ENCODE data around the gene DLG4. TPM values are rescaled to one million over a fixed set of nuclear protein-coding genes. Genes with fewer than 3 reads are reported as not detected.
"Not testable (repeated sequence)": the region's sequence is repeated elsewhere in the genome, so short reads cannot be mapped to it uniquely, and the experiment has no call there.

DLG4 gene
- total RNA-seq, 1 experiment from 2014 or later = 4.4 TPM

DNA sequence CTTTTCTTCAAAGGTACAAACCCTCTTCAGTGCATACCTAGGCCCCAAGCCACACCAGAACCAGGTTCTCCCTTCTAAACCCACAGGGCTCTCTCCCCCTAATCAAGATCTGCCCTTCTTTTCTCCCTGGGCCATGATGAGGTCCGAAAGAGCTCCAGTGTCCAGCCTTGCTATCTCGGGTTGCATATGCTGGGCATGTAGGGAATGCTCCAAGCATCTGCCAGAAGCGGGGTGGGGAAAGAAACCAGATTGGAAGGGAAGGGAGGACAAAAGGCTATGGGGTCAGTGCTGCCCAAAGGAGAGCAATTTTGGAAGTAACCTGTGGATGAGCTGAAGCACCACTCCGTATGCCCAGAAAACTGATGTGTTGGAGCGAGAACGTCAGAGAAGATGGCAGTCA is 29.6 kb upstream of the DLG4 start:
- no peak for DNase-seq (ENCODE audit: low read depth)

DNA sequence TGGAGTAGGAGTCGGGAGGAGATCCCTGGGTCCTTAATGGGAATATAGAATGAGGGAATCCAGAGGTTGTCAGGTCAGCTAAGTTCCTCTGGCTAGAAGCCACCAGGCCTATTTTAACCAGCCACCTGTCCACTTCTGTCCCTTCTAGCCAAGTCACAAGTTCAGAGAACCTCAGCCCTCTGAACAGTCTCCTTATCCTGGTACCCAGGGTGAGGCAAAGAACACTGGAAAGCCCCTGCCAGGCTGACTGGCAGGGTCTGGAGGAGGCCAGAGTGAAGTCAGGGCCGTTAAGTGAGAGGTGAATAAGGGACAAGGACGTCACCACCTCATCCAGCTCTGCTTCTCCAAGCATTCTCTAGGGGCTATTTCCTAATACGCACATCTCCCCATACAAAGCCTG is 29.2 kb upstream of the DLG4 start:
- DNase-seq (ENCODE audit: low read depth) = no peak

DNA sequence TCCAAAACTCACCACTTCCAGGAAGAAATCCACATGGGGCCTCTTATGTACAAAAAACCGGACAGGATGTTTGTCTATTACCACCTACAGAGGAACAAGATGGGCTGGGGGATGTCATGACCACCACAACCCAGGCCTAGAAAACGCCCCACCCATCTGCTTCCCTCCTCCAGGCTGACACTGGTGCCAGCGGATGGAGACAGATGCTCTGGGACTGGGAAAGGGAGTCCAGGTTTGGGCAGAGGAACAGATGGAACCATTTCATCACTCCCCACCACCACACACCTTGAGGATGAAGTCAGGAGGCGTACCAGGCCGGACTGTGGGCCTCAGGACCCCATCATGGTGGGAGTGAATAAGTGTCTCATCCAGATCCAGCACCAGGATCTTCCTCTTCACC is 27.1 kb upstream of the DLG4 start:
- no peak for DNase-seq (ENCODE audit: low read depth)

DNA sequence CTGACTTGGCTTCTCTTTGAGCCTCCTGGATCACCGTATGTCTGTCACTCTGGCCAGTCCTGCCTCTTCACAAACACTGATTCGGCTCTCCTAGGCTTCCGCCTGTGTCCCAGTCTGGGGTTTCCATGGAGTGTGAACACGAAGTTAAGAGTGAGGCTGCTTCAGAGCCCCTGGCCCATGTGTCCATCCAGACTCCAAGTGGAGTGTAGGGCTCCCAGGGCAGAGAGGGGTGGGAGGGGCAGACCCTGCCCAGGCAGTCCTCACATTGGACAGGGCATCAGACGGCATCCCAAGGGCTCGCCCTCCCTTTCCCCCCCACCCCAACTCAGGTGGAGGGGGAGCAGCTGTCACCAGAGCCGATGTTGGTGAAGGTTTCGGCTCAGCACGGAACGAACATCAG is 24.2 kb upstream of the DLG4 start:
- not testable (repeated sequence) for DNase-seq (ENCODE audit: low read depth)

DNA sequence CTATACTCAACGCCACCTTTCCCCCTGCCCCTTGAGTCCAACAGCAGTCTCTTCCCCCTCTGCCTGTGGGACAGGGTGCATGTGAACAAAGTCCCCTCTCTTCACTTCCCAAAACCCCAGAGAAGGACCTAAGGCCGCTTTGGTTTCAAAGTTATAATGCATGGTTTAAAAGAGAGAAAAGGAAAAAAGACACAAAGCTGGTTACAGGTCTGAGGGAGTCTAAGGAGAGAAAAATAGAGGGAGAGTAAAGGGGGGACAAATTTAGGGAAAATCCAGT is 23.8 kb upstream of the DLG4 start:
- DNase-seq (ENCODE audit: low read depth) = no peak

DNA sequence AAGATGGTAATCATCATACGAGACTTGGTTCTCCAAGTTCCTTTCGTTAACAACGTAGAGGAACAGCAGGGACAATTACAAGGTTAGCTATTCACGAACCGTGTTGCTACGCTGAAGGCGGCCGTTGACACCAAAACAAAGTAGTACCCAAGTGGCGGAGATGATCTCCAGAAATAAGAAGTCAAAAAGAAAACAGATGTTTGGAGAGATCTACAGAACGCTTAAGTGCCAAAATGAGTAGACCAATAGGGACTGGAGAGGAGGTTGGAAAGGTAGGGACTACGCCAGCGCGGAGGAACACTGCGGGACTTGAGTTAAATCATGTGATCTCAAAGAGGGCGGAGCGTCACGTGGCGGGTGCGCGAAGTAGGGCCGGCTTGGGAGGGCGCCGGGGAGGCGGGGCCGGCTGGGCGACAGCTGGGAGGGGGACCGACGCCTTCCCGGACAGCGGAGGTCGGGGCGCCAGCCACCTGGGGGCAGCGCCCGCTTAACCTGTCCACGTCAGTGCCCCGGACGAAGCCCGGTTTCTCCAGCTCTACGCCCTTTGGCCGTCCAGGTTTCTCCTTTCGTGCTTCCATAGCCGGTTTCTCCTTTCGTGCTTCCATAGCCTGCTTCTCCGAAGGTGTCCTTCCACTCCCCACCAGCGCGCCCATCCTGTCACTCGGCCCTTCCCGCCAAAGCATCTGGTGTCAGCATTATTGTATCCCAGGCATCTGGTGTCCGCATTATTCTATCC is 23.2 kb upstream of the DLG4 start:
- peak; percentile 96 for DNase-seq (ENCODE audit: low read depth)

DNA sequence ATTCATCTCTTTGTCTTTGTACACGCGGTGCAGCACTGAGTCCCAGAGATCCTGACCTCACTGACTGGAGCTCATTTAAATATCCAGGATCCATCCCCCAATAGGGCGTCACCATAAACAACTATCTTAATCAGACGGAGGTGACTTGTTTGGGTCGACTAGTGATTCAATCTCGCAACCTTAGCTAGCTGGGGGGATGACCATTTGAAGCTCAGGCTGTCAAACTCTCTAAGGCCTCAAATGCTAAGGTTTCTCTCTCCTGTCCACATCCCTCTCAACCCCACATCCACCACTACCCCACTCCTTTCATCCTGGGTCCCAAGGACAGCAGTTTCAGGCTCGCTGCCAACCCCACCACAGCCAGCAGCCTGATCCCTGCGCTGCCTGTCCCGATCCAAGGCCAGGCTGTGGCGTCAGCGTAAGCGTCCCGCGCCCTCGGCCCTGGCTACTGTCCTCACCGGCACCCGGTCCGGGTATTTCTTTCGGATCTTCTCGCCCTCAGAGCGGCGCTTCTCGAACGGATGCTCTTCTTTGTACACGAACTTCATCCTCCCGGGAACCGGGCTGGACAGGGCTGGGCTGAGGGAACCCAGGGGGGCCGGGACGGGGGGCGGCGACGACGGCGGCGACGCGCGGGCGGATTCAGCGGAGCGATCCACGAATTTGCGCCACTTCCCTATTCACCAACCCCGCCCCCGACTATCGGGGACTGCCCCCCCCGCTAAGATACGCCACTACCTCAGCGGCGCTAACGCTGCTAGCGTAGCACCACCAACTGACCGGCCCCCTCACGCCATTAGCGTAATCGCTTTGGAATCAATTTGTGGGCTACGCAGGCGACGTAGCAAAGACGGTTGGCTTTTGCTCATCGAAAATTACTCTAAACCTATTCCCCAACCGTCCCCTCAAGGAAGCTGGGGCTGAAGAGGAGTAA is 22.4 kb upstream of the DLG4 start, which contains the start of gene GABARAP:
Gene GABARAP, minus strand, starts transcription at position 667 of the 934 bp plus-strand sequence. Its CDS starts 119 bp downstream, at position 548.
- peak; percentile 92 for DNase-seq (ENCODE audit: low read depth)

DNA sequence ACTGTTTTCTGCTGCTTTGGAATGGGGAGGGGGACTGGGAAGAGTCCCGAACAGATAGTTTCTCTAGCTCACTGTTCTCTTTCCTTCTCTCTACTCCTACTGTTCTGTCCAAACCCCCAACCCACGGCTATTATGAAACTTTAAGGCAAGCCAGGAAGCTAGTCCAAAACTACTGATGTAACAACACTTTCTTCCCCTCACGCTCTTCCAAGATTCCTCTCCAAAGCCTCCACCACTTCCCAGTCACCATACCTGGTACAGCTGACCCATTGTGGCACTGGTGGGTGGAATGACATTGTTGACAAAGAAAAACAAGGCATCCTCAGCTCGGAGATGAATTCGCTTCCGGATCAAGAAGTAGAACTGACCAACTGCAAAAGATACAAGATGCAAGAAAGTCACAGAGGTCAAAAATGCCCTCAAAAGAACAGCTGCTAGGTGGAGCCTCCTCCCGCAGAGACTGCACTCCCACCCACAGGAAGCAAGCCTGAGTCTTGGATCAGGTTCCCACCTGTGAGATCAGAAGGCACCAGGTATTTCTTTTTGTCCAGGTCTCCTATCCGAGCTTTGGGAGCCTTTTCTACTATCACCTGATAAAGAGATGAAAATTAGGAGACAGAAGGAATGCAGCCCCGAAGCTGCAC is 21.6 kb upstream of the DLG4 start:
- no peak for DNase-seq (ENCODE audit: low read depth)

DNA sequence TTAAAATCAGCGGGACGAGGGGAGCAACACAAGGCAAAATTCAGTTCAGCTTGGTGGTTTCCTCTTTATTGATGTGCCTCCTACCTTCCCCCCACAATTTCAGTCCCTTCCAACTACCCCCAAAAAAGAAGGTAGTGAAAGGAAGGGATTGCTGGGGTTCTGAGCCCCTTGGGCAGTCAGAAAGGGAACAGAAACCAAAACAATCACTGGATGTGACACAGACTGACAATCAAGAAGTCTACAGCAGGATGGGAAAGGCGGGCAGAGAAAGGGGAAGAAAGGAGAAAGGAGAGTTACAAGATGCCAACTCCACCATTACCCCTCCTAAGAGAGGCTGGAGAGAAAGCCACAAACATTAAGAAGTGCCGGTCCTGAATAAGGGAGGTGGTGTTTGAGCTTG is 20.7 kb upstream of the DLG4 start:
- DNase-seq (ENCODE audit: low read depth) = no peak

DNA sequence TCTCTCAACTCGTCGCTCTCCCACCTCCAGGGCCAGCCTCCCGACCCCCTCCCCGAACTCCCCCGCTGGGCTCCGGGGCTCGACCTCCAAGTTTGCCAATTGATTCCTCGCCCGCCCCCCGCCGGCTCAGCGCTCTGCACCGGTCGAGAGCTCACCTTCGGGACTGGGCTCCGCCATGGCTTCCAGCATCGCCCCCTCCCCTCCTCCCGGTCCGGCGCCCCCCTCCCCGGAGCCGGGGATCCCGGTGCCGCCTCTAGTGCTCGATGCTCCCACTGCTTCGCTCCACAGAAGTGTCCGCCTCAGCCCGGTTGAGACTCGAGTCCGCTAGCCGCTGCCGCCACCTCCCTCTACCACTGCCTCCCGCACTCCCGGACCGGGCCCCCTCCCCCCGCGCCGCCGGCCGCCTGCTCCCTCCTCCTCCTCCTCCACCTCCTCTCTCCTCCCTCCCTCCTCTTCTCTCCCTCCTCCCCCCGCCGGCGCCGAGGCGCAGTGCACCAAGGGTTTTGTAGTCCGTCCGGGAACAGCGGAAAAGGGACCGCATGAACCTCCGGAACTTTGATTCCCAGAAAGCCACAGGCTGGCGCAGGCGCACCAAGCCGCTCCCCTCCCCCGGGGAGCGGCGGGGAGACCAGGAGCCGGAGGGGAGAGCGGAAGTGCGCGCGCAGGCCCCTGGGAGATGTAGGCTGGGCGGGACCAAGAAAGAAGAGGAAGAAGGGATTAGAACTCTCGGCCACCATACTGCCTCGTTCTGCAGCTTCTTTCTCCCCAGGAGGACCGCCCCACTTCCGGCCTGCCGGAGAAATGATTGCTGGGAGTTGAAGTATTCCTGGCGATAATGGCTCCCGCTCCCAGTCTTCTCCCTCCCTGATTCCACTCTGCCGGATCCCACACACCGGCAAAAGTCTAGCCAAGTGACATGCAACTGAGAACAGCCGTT is 19.7 kb upstream of the DLG4 start, which contains the start of gene PHF23:
Gene PHF23, minus strand, starts transcription at position 367 of the 937 bp plus-strand sequence. Its CDS starts 178 bp downstream, at position 189.
- peak; percentile 99 for DNase-seq (ENCODE audit: low read depth)

DNA sequence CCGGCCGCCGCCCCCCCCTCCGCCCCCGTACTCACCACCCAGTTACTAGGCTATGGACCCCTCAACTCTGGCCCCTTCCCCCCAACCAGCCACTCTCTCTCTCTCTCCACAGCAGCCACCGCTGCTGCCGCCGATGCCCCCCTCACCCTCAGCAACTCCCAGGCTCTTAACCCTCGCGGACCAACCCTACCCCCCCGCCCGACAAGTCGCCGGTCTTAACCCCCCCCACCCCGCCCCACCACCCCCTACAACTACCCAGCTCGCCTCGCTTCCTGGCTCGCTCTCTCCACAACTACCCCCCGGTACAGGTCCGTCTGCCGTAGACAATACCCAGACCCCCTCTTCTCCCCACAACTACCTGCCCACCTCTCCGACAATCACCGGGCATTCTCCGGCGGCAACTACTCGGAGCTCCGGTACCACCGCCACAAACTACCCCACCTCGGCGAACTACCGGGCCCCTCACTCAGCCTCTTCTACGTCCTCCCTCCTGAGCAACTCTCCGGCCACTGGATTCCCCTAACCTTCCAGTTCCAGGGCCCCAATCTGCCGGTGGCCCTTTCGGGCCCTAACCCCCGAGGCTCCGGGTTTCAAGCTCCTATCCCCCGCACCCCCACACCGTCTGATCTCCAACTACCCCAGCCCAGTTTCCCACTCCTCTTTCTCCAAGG is 18.9 kb upstream of the DLG4 start:
- DNase-seq (ENCODE audit: low read depth) = no peak

DNA sequence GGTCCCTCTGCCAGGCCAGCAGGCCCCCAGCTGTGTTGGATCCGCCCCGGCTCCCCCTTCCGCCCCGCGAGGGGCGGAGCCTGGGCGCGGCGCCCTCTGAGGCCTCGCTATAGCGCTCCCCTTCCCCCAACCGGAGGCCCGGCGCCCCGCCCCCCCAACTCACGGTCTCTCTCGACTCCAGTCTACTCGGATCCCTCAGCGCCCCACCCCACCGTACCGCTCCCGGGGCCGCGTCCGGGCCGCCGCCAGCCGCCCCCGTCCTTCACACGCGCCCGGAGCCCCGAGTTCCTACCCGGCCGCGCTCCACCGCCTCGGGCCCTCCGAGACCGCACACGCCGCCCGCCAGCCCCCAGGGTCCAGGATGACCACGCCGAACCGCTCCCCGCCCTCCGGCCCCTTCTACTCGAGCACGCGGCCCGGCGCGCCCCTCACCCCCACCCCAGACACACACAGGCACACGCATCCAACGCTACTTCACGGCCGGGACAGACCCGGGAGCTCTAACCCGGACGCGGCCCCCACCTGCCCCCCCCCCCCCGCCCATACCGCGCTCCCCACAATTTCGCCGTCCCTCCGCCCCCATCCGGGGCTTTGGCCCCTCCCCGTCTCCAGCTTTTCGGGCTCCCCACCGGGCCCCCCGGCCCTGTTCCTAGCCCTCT is 18.3 kb upstream of the DLG4 start:
- peak; percentile 82 for DNase-seq (ENCODE audit: low read depth)

DNA sequence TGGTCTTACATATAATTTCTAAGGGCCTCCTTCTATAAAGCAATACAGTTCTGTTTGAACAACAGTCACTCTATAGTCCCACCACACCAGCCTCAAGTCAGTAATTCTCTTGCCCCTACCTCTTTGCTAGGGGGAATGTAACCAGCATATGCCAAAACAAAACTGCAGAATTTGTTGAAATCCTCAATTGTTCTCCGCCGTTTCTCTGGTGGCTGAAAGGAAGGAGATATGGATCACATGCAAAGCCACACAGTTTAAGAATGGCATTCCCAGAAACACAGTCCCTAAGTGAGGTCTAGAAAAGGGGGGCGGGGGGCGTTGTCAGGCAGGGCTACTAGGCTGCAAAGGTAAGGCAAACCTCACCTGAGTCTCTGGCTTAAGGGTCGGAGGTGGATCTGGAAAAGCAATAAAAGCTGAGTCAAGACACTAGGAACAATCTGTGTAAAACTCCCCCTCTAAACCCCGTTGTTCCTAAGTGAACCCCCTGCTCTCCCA is 17.7 kb upstream of the DLG4 start:
- DNase-seq (ENCODE audit: low read depth) = no peak

DNA sequence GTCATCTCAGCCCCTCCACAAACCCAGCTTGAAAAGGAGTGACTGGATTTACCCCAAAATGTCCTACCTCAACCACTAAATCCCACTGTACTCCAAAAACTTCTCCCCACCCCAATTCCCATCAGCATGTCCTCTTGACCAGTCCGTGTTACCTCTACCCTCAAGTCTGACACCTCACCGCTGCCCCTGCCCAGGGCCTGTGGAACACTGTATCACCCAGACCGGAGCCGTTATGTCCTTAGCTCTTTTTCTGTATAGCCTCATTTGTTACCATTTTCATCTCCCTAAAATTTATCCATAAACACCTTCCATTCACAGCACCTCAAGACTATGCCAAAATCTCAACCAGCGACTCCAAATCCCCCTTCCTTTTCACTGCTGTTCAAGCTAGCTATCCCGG is 17.2 kb upstream of the DLG4 start:
- no peak for DNase-seq (ENCODE audit: low read depth)

DNA sequence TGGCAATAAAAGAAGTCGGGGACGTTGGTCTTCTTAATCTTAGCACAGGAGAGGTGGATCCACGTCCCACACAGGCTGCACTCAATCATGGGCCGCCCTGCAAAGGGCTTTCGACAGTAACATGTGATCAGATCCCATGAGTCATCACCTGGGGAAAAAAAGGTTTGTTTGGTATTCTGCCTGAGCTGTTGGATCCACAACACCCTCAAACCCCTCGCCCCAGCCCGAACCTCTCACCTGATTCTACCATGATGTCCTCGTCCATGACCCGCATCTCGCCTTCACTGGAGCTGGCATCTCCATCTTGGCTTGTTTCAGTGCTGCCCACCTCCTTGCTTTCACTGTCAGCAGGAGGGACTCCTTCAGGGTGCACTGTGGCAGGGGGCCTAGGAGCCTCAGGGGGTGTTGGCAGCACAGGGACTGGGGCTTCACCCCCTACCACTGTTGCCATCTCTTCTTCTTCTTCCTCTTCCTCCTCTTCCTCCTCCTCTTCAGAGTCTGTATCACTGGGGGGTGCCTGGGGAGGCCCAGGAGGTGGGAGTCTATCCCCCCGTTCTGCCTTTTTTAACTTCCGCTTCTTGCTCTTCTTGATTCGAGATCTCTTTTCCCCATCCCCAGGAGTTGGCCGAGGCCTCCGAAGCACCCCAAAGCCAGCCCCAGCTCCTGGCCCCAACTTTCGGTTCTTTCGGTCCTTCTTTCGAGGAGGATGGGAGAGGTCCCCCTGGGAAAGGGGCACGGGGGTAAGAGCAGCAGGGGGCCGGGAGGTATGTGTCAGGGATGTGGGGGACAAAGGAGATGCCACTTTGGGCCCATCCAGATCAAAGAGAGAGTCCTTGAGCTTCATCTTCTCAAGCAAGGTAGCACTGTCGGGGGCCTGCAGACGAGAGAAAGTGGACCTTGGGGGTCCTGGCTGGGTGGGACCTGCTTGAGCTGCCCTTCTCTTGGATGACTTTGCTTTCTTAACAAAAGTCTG is 16.3 kb upstream of the DLG4 start:
- peak; percentile 59 for DNase-seq (ENCODE audit: low read depth)

DNA sequence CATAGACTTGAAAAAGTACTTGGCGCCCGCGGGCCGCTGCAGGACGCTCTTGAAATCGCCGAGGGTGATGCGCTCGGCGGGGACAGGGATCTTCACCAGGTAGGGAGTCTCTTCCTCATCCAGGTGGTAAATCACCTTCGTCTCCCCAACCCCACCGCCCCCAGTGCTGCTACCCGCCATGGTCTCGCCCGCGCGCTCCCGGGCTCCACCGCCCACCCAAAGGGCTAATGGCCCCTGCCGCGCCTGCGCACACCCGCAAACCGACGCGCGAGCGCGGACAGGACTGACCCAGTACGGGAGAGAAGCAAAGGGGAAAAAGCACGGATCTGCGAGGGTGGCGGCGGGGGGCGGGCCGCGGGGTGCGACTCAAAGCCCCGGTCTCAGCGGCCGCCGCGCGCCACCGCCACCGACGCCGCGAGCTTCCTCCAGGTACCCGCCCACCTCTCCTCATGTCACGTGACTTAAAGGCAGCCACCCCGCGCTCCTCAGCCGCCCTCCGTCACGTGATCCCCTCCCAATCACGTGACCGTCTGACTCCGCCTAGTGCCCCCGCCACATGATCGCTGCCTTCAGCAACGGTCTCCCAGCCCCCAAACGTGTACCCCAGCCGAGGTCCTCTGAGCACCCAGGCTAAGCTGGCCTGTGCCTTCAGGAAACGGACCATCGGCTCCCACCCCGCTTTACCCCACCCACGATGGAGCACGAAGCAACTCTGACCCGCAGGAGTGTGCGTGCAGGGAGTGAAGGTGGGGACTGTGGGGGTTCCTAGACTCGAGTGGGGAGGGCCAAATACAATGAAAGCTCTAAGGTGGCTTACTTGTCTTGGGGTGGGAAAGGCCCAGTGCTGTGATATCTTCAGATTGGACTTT is 14.7 kb upstream of the DLG4 start, which contains the start of gene DVL2:
Gene DVL2, minus strand, starts transcription at position 435 of the 869 bp plus-strand sequence. Its CDS starts 255 bp downstream, at position 180.
- peak; percentile 98 for DNase-seq (ENCODE audit: low read depth)

DNA sequence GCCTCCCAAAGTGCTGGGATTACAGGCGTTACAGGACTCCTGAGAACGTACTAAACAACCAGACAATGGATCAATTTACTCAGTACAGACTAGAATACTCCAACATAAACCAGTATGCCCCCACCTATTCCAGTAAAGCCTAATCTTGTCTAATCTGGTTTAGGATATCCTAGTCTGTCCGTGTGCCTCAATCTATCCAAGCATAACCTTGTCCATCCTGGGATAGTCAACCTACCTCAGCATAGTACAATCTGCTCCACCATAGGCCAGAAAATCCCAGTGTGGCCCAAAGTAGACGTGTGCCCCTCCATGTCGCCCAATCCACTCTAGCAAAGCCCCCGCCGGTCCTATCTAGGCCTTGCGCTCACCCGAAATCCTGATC is 14.1 kb upstream of the DLG4 start:
- DNase-seq (ENCODE audit: low read depth) = no peak

DNA sequence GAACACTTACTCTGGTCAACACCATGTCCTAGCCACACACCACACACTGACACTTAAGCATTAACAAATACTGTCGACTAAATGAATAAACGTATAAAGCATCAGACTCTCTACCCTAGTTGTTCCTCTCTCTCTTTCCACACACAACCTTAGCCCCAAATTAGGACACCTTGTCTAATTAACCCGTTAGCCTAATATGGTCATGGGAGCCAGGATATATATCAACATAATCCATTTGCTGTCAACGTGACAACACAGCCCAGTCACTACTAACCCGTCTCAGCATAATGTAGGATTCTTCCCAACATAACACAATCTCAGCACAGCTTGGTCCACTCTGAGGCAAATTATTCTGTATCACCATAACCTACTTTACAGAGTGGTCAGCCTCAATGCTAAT is 12.5 kb upstream of the DLG4 start:
- no peak for DNase-seq (ENCODE audit: low read depth)
